SH-SY5Y (cell line): Measurements from ENCODE around the gene CAMK2D.

ENCODE experiments used
- GATA2 ChIP-seq: IDR thresholded peaks from 2 replicates; pipeline ENCODE4 v1.6.1; 2011; ENCODE audit warnings: mild to moderate bottlenecking, low read depth, low read length
- GATA3 ChIP-seq: IDR thresholded peaks from 2 replicates; pipeline ENCODE4 v1.6.1; 2011; ENCODE audit warnings: low read depth, mild to moderate bottlenecking, low read length, moderate library complexity

The CAMK2D gene

GRCh38 chr4:113436360-113436759 lies 325.2 kb downstream of the CAMK2D start:
- TF ChIP-seq GATA3: no peak
- no peak for TF ChIP-seq GATA2

- TF ChIP-seq GATA3 (no peak), GATA2 (no peak)
Observed at GRCh38 chr4:113435893-113436292, 325.6 kb downstream of the CAMK2D start.

- TF ChIP-seq GATA2 (no peak), GATA3 (no peak)
Observed at GRCh38 chr4:113434247-113434587, 327.3 kb downstream of the CAMK2D start.

GRCh38 chr4:113433536-113434246 lies 327.8 kb downstream of the CAMK2D start:
- TF ChIP-seq GATA2 (no peak), GATA3 (no peak)

GRCh38 chr4:113433116-113433515 lies 328.4 kb downstream of the CAMK2D start:
- TF ChIP-seq GATA3: no peak

- TF ChIP-seq GATA3: no peak
- no peak for TF ChIP-seq GATA2
Observed at GRCh38 chr4:113423631-113424030, 337.9 kb downstream of the CAMK2D start.

- TF ChIP-seq GATA3: no peak
- TF ChIP-seq GATA2: no peak
Observed at GRCh38 chr4:113420938-113421337, 340.6 kb downstream of the CAMK2D start.

- no peak for TF ChIP-seq GATA2
- TF ChIP-seq GATA3: no peak
Observed at GRCh38 chr4:113419631-113420030, 341.9 kb downstream of the CAMK2D start.

- no peak for TF ChIP-seq GATA2
- TF ChIP-seq GATA3: no peak
Observed at GRCh38 chr4:113411496-113411938, 350.0 kb downstream of the CAMK2D start.

- TF ChIP-seq GATA3 (no peak), GATA2 (no peak)
Observed at GRCh38 chr4:113410686-113411085, 350.9 kb downstream of the CAMK2D start.

- no peak for TF ChIP-seq GATA3
- TF ChIP-seq GATA2: no peak
Observed at GRCh38 chr4:113409181-113409580, 352.4 kb downstream of the CAMK2D start.

- TF ChIP-seq GATA3 (no peak), GATA2 (no peak)
Observed at GRCh38 chr4:113407409-113407808, 354.1 kb downstream of the CAMK2D start.

- TF ChIP-seq GATA2 (no peak), GATA3 (no peak)
Observed at GRCh38 chr4:113406723-113407016, 354.9 kb downstream of the CAMK2D start.

- no peak for TF ChIP-seq GATA2
- TF ChIP-seq GATA3: no peak
Observed at GRCh38 chr4:113405874-113406722, 355.4 kb downstream of the CAMK2D start.

GRCh38 chr4:113404841-113405240 lies 356.7 kb downstream of the CAMK2D start:
- TF ChIP-seq GATA2 (no peak), GATA3 (no peak)
